GM18867 (cell line): Measurements from ENCODE around the gene OST4.

Experiments used
- ATAC-seq: cut with Tn5 transposase; IDR thresholded peaks from one replicate; pipeline ENCODE4 v1.9.1; 2021; ENCODE audit warnings: mild to moderate bottlenecking, moderate library complexity; ENCODE audit not compliant: unreplicated experiment

OST4 gene

GRCh38 chr2:27093430-27094352 is 22.2 kb upstream of the OST4 start:
- no peak for ATAC-seq

DNA sequence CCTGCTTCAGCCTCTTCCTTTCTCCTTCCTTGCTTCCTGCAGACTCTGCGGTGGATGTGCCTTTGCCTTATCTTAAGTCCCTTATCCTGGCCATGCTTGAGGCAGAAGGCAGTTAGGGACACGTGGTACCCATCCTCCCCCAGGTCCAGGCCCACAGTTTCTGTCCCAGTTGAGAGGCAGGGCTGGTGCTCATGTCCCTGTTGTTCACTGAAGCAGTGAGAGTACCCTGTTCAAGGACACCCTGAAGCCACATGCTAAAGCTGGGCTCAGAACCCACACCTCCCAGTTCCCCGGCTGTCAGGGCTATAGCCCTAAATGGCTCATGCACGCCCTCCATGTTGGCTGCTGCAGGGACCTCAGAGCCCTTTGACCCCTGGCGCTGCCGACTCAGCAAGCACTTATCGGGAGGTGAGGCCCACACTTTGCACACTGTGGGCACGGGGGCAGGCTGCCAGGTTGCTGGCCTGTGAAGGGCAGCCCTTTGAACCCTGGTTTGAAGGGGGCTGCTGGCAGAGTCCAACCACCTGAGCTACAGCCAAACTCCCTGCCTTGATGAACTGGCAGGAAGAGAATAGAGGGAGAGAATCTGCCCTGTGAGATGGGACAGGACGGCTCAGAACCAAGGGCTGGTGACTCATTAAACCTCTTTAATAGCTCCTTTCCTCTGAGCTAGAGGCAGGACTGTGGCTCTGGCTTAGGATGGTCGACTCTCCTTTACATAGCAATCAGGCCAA is 21.4 kb upstream of the OST4 start:
- no peak for ATAC-seq

DNA sequence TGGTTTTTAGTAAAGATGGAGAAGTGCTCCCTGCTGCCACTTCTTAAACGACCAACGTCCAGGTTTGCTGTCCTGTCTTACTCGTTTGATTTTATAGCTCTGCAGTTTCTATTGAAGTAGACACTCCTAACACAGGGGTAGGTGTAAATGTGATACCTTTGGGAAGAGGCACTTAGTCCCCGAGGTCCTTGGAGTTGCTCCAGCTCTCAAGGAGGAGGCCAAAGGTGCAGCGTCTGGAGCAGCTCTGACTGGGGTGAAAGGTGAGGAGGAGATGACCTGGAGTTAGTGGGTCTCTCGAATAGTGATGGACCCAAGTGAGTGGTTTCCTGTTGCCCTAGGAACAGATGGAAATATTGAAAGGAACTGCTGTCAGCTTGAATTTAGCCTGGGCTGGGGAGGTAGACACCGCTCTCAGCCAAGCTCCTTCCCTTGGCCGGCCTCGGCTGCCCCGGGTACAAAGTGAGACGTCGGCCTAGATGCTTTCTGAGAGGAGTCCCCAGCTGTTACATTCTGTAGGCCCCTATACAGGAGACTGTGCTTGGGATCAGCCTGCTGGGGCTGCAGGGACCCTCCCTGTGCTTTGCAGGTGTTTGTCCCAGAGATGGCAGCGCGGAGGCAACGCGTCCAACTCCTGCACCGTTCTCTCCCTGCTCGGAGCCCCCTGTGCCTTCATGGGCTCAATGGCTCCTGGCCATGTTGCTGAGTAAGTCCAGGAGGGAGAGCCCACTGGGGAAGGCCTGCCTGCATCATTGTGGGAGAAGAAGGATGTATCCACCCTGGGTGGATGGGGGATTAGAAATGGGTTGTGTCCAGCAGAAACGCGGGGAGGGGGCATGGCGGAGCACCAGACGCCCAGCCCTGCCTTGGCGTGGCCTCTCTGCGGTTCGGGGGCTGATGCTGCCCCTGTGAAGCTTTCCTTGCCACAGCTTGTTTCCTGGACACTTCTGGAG is 20.6 kb upstream of the OST4 start:
- no peak for ATAC-seq

- ATAC-seq, result no peak
These were observed 17.9 kb upstream of the OST4 start for GRCh38 chr2:27089111-27089954.

DNA sequence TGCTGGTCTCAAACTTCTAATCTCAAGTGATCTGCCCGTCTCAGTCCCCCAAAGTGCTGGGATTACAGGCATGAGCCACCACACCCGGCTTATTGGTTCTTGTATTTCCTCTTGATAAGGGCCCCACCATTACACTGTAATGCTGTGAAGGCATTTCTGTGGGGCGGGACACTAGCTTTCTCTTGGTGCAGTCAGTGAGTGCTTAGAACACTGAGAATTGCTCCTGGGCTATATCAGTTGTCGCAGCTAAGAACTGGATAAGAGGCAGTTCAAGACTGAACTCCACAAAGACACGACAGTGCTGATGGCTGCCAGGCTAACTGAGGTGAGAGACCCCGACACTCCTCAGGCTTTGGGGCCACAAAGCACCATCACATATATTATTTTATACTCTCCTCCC is 17.2 kb upstream of the OST4 start:
- ATAC-seq, result no peak

DNA sequence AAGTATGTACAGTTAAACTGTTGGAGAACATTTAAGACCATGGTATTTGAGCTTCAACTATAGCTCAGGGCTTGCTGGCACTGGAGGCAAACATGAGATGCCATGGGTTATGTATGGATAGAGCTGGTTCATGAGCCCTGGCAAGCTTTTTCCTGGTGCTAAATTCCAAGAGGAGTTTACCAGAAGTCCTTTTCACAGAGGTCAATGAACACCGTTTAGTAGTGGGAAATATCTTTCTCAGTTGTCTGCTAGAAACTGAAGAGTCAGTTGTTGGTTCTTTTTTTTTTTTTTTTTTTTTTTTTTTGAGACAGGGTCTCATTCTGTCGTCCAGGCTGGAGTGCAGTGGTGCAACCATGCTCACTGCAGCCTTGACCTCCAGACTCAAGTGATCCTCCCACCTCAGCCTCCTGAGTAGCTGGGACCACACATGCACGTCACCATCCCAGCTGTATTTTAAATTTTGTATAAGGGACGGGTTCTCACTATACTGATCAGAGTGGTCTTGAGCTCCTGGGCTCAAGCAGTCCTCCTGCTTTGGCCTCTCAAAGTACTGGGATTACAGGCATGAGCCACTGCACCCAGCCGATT is 16.5 kb upstream of the OST4 start:
- ATAC-seq, result no peak

DNA sequence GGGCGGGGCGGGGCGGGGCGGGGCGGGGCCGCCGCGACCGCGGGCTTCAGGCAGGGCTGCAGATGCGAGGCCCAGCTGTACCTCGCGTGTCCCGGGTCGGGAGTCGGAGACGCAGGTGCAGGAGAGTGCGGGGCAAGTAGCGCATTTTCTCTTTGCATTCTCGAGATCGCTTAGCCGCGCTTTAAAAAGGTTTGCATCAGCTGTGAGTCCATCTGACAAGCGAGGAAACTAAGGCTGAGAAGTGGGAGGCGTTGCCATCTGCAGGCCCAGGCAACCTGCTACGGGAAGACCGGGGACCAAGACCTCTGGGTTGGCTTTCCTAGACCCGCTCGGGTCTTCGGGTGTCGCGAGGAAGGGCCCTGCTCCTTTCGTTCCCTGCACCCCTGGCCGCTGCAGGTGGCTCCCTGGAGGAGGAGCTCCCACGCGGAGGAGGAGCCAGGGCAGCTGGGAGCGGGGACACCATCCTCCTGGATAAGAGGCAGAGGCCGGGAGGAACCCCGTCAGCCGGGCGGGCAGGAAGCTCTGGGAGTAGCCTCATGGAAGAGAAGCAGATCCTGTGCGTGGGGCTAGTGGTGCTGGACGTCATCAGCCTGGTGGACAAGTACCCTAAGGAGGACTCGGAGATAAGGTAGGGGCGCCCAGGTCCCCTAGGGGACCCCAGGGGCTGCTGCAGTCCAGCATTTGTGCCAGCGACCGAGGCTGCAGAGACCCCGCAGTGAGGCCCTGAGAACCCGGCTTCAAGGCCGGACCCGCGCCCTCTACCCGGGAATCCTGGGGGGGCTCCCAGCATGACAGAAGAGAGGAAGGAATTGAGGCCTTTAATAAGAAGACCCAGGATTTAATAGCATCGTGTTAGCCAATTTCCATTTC is 15.5 kb upstream of the OST4 start, which contains the start of gene KHK:
Gene KHK, plus strand, starts transcription at position 49 of the 870 bp plus-strand sequence. Its CDS starts 488 bp downstream, at position 537.
- peak; percentile 6 for ATAC-seq

- ATAC-seq, result peak; percentile 78
These were observed 14.8 kb upstream of the OST4 start for GRCh38 chr2:27086090-27086723.

DNA sequence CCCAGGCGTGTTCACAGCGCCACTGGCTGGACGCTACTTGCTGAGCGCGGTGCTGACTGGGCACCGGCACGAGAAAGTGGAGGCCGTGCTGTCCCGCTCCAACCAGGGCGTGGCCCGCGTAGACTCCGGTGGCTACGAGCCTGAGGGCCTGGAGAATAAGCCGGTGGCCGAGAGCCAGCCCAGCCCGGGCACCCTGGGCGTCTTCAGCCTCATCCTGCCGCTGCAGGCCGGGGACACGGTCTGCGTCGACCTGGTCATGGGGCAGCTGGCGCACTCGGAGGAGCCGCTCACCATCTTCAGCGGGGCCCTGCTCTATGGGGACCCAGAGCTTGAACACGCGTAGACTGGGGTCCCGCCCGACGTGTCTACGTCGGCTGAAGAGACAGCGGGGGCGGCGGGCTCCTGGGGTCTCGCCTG is 14.2 kb upstream of the OST4 start:
- ATAC-seq, result peak; percentile 6

GRCh38 chr2:27085062-27085672 is 13.7 kb upstream of the OST4 start:
- ATAC-seq, result no peak

- ATAC-seq, result no peak
These were observed 13.0 kb upstream of the OST4 start for GRCh38 chr2:27084297-27085061.

DNA sequence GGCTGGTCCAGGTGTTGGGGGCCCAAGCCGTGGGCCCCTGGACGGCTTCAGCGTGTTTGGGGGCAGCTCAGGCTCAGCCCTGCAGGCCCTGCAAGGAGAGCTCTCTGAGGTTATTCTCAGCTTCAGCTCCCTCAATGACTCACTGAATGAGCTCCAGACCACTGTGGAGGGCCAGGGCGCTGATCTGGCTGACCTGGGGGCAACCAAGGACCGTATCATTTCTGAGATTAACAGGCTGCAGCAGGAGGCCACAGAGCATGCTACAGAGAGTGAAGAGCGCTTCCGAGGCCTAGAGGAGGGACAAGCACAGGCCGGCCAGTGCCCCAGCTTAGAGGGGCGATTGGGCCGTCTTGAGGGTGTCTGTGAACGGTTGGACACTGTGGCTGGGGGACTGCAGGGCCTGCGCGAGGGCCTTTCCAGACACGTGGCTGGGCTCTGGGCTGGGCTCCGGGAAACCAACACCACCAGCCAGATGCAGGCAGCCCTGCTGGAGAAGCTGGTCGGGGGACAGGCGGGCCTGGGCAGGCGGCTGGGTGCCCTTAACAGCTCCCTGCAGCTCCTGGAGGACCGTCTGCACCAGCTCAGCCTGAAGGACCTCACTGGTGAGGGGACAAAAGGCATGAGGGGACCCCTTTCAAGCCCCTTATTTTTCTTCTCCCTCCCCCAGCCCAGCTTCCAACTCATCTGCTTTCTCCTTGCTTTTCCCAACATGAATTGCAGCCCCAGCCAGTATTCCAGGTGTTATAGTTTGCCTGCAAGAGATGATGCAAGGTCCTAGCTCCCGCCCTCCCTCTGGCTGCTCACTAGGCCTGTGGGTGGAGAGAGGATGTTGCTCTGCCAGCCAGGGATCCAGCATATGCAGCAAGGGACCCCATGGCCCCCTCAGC is 12.2 kb upstream of the OST4 start:
- ATAC-seq, result no peak

GRCh38 chr2:27082773-27083409 is 11.4 kb upstream of the OST4 start:
- ATAC-seq, result no peak

- ATAC-seq, result no peak
These were observed 10.7 kb upstream of the OST4 start for GRCh38 chr2:27081984-27082772.

DNA sequence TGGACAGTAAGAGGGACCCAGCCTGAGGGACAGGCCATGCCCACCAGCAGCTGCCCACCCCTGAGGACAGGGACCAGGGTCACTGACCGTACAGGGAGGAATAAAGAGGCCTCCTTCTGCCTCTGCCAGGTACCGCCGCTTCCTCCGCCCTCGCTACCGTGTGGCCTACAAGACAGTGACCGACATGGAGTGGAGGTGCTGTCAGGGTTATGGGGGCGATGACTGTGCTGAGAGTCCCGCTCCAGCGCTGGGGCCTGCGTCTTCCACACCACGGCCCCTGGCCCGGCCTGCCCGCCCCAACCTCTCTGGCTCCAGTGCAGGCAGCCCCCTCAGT is 9.1 kb upstream of the OST4 start:
- ATAC-seq, result no peak
